Osteocyte (in vitro differentiated cells): ENCODE measurements around the gene BNIP1. TPM values are rescaled to one million over a fixed set of nuclear protein-coding genes. Genes with fewer than 3 reads are reported as not detected.

Source experiments
- DNase-seq: peaks from one replicate; pipeline ENCODE4 v3.0.0; 2021; ENCODE audit warnings: mixed read lengths; ENCODE audit not compliant: unreplicated experiment; ENCODE audit errors: extremely low spot score
- H3K27ac Mint-ChIP-seq: one replicate; pipeline ENCODE4 v1.8.0; 2021; ENCODE audit warnings: mild to moderate bottlenecking, mixed read lengths; ENCODE audit not compliant: unreplicated experiment
- H3K27me3 Mint-ChIP-seq: one replicate; pipeline ENCODE4 v1.8.0; 2021; ENCODE audit warnings: mixed read lengths; ENCODE audit not compliant: unreplicated experiment
- H3K36me3 Mint-ChIP-seq: one replicate; pipeline ENCODE4 v1.8.0; 2021; ENCODE audit warnings: mixed read lengths; ENCODE audit not compliant: unreplicated experiment
- H3K4me1 Mint-ChIP-seq: one replicate; pipeline ENCODE4 v1.8.0; 2021; ENCODE audit warnings: mixed read lengths; ENCODE audit not compliant: unreplicated experiment
- H3K4me3 Mint-ChIP-seq: one replicate; pipeline ENCODE4 v1.8.0; 2021; ENCODE audit warnings: mild to moderate bottlenecking, moderate library complexity, mixed read lengths; ENCODE audit not compliant: unreplicated experiment
- H3K9me3 Mint-ChIP-seq: one replicate; pipeline ENCODE4 v1.8.0; 2021; ENCODE audit warnings: mixed read lengths; ENCODE audit not compliant: unreplicated experiment
- total RNA-seq: library from RNA; stranded (reverse); gene quantifications from 2 replicates; pipeline ENCODE4 v1.2.1, GENCODE V29; 2021
- TF ChIP-seq, protein P1 (sequence below): fragments of 200-600 bp; sonication (generic); IDR thresholded peaks from 2 replicates; pipeline ENCODE4 v1.5.0; 2021; ENCODE audit warnings: antibody characterized with exemption, mild to moderate bottlenecking, moderate library complexity

BNIP1 gene
- total RNA-seq, 1 donor from 2014 or later, result 10.5 TPM

GRCh38 chr5:173210877-173211276 lies 66.5 kb downstream of the BNIP1 start:
- Mint-ChIP-seq H3K4me1 (no peaks in the 10 kb centered on the region), H3K27me3 (peaks cover 17% of the 10 kb centered on the region)

DNA sequence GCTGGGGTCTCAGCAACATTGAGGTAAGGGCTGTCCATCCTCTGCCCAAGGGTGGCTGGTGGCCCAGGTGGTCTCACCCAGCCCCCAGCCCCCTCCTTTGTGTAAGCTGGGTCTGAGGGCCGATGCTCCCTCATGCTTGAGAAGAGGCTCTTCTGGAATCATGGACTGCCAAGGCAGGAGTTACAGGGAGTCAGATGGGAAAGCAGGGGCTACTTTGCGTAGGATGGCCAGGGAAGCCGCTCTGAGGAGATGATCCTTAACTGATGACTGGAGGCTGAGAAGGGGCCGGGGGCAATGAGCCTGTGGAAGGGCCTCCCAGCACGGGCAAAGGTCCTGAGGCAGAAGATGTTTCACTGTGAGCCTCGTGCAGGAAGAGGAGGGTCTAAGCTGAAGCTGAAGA lies 67.0 kb downstream of the BNIP1 start:
- Mint-ChIP-seq H3K4me3 (no peak overlapping the region), H3K9me3 (no peaks in the 10 kb centered on the region), H3K27me3 (peaks cover 19% of the 10 kb centered on the region), H3K36me3 (no peaks in the 10 kb centered on the region), H3K27ac (no peak overlapping the region), H3K4me1 (no peaks in the 10 kb centered on the region)
- TF ChIP-seq, protein P1, sequence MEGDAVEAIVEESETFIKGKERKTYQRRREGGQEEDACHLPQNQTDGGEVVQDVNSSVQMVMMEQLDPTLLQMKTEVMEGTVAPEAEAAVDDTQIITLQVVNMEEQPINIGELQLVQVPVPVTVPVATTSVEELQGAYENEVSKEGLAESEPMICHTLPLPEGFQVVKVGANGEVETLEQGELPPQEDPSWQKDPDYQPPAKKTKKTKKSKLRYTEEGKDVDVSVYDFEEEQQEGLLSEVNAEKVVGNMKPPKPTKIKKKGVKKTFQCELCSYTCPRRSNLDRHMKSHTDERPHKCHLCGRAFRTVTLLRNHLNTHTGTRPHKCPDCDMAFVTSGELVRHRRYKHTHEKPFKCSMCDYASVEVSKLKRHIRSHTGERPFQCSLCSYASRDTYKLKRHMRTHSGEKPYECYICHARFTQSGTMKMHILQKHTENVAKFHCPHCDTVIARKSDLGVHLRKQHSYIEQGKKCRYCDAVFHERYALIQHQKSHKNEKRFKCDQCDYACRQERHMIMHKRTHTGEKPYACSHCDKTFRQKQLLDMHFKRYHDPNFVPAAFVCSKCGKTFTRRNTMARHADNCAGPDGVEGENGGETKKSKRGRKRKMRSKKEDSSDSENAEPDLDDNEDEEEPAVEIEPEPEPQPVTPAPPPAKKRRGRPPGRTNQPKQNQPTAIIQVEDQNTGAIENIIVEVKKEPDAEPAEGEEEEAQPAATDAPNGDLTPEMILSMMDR, result no peak
- no peak for DNase-seq

More at GRCh38 chr5:173210877-173211276, 66.5 kb downstream of the BNIP1 start:
- no peak overlapping the region for H3K27ac Mint-ChIP-seq
- DNase-seq, result no peak
- no peaks in the 10 kb centered on the region for H3K36me3 Mint-ChIP-seq
- TF ChIP-seq, protein P1, result no peak
- H3K9me3 Mint-ChIP-seq, result no peaks in the 10 kb centered on the region
- no peak overlapping the region for H3K4me3 Mint-ChIP-seq

DNA sequence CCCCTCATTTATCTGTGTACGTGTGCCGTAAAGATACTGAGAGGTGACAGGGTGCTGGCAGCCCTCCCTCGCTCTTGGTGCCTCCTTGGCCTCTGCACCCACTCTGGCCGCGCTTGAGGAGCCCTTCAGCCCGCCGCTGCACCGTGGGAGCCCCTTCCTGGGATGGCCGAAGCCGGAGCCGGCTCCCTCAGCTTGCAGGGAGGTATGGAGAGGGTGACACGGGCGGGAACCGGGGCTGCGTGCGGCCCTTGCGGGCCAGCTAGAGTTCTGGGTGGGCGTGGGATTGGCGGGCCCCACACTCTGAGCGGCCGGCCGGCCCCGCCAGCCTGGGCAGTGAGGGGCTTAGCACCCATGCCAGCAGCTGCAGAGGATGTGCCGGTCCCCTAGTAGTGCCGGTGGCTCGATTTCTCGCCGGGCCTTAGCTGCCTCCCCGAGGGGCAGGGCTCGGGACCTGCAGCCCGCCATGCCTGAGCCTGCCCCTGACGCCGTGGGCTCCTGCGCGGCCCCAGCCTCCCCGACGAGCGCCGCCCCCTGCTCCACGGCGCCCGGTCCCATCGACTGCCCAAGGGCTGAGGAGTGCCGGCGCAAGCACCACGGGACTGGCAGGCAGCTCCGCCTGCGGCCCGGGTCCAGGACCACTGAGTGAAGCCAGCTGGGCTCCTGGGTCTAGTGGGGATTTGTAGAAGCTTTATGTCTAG lies 69.1 kb downstream of the BNIP1 start:
- no peaks in the 10 kb centered on the region for H3K4me1 Mint-ChIP-seq
- no peaks in the 10 kb centered on the region for H3K9me3 Mint-ChIP-seq
- DNase-seq, result no peak
- no peak overlapping the region for H3K4me3 Mint-ChIP-seq
- TF ChIP-seq, protein P1, result no peak
- no peaks in the 10 kb centered on the region for H3K36me3 Mint-ChIP-seq
- H3K27ac Mint-ChIP-seq, result no peak overlapping the region
- peaks cover 11% of the 10 kb centered on the region for H3K27me3 Mint-ChIP-seq

Other genes with a start within 250 kb of the BNIP1 start
- gene RPL26L1, start 185.1 kb upstream of the BNIP1 start, total RNA-seq, result 43.5 and 45.1 TPM in 2 replicates
- gene ATP6V0E1, start 160.8 kb upstream of the BNIP1 start, total RNA-seq, result 261 and 282 TPM in 2 replicates
- 22.3 and 23.8 TPM in 2 replicates for gene CREBRF, start 88.2 kb upstream of the BNIP1 start, total RNA-seq
- gene NKX2-5, start 90.7 kb downstream of the BNIP1 start, total RNA-seq, result 15.5 and 16.4 TPM in 2 replicates
- 334 and 341 TPM in 2 replicates for gene STC2, start 183.9 kb downstream of the BNIP1 start, total RNA-seq